ENCODE data around the gene TENT4A. TPM values are rescaled to one million over a fixed set of nuclear protein-coding genes. Genes with fewer than 3 reads are reported as not detected.

TENT4A gene
- total and polyA plus RNA-seq, 10 donors, result 7.1 to 44.8 (median 33.0) TPM

DNA sequence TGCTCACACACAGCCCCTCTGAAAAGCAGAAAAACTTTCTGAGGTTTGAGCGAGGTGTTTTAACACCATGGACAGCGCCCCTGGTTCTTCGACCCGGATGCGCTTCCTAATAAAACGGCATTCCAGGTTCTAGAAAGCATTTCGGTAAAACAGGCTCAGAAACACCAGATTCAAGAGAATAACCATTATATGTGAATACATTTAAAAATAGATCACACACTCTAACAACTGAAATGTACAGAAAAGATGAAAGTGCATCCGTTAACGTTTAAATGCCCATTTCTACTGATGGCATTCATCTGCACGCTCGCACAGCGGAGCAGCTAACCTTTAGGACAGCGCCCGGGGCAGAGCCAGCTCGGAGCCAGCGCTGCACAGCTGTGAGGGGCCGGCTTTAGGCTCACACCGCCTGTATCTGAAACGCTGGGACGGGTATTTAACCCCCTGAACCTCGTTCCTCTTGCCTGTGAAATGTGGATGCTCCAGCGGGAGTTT, 26.3 kb upstream of the TENT4A start:
- peaks cover 0 to 7% (median 0%) of the 10 kb centered on the region in 6 donors for H3K4me1 ChIP-seq
- H3K9me3 ChIP-seq, result no peaks in the 10 kb centered on the region
- H3K27ac ChIP-seq, result no peak overlapping the region
- TF ChIP-seq CTCF (IDR thresholded peaks at IDR 0.05 in 8 of 11, conservative IDR thresholded peaks at IDR 0.05 in 3 of 11) (no peak), POLR2AphosphoS5 (IDR thresholded peaks at IDR 0.05) (no peak)
- H3K4me3 ChIP-seq, result peak overlapping the region in 4 of 8 donors; percentile 1 to 51 (median 16)
- no peak for DNase-seq
- H3K27me3 ChIP-seq (replicated peaks in 1 of 7), result peaks cover 0 to 62% (median 0%) of the 10 kb centered on the region in 7 donors
- no peaks in the 10 kb centered on the region for H3K36me3 ChIP-seq
- intact Hi-C loops (cut with DNase I; ENCODE audit: low total_unique reads), result no loop called here
- WGBS, 5 donors, result 2 to 8% (median 4%) methylated on average over 22 of the region's 22 CpGs

DNA sequence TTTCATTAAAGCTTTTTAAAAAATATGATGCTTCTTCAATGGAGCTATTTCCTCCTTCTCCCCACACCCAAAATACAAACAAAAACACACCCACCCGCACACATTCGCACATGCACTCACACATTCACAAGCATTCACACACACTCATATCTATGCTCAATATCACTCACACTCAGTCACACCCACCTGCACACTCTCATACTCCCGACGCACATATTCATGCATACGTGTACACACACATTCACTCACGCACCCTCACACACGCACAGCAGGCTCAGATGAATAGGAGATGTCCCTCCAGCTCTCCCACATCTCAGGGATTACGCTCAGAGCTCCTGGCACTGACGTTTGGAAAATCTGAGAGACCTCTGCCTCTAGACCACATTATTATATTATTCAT, 25.7 kb upstream of the TENT4A start:
- peaks cover 0 to 7% (median 0%) of the 10 kb centered on the region in 6 donors for H3K4me1 ChIP-seq
- no peak overlapping the region for H3K27ac ChIP-seq
- TF ChIP-seq POLR2AphosphoS5 (IDR thresholded peaks at IDR 0.05) (no peak), POLR2A (IDR thresholded peaks at IDR 0.05) (no peak), CTCF (IDR thresholded peaks at IDR 0.05 in 8 of 11, conservative IDR thresholded peaks at IDR 0.05 in 3 of 11) (no peak)
- H3K4me3 ChIP-seq, result no peak overlapping the region
- DNase-seq, result no peak
- WGBS, 5 donors, result 76 to 88% (median 85%) methylated on average over 9 of the region's 9 CpGs
- no peaks in the 10 kb centered on the region for H3K36me3 ChIP-seq
- H3K9me3 ChIP-seq, result no peaks in the 10 kb centered on the region
- H3K27me3 ChIP-seq (replicated peaks in 1 of 7), result peaks cover 0 to 57% (median 0%) of the 10 kb centered on the region in 7 donors
- intact Hi-C loops (cut with DNase I; ENCODE audit: low total_unique reads), result no loop called here

DNA sequence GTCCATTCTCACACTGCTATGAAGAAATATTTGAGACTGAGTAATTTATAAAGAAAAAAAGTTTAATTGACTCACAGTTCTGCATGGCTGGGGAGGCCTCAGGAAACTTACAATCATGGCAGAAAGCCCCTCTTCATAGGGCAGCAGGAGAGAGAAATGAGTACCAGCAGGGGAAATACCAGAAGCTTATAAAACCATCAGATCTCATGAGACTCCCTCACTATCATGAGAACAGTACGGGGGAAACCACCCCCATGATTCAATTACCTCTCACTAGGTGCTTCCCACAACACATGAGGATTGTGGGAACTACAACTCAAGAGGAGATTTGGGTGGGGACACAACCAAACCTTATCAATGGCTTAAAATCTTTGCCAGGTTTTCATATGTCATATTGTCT, 20.3 kb upstream of the TENT4A start:
- intact Hi-C loops (cut with DNase I; ENCODE audit: low total_unique reads), result no loop called here

GRCh38 chr5:6698696-6699095, 14.5 kb upstream of the TENT4A start:
- Histone ChIP-seq H3K27me3 (replicated peaks in 1 of 7) (peaks cover 0 to 33% (median 0%) of the 10 kb centered on the region in 7 donors), H3K4me1 (peaks cover 0 to 1% (median 0%) of the 10 kb centered on the region in 6 donors), H3K4me3 (no peak overlapping the region), H3K36me3 (no peaks in the 10 kb centered on the region), H3K27ac (no peak overlapping the region), H3K9me3 (peaks cover 0 to 8% (median 2%) of the 10 kb centered on the region in 8 donors)
- 64 to 86% (median 77%) methylated on average over 1 of the region's 1 CpG for WGBS, 5 donors
- no peak for DNase-seq
- TF ChIP-seq CTCF (IDR thresholded peaks at IDR 0.05 in 8 of 11, conservative IDR thresholded peaks at IDR 0.05 in 3 of 11), result no peak
- TF ChIP-seq POLR2AphosphoS5 (IDR thresholded peaks at IDR 0.05), result no peak
- no peak for TF ChIP-seq POLR2A (IDR thresholded peaks at IDR 0.05)
- intact Hi-C loops (cut with DNase I; ENCODE audit: low total_unique reads), result no loop called here

More for the DNA sequence above, 20.3 kb upstream of the TENT4A start:
- 24 to 68% (median 64%) methylated on average over 1 of the region's 1 CpG for WGBS, 5 donors
- peaks cover 0 to 24% (median 0%) of the 10 kb centered on the region in 7 donors for H3K27me3 ChIP-seq (replicated peaks in 1 of 7)
- DNase-seq, result no peak
- H3K36me3 ChIP-seq, result no peaks in the 10 kb centered on the region
- H3K4me3 ChIP-seq, result no peak overlapping the region
- peaks cover 0 to 8% (median 2%) of the 10 kb centered on the region in 8 donors for H3K9me3 ChIP-seq
- no peak overlapping the region for H3K27ac ChIP-seq
- no peak for TF ChIP-seq CTCF (IDR thresholded peaks at IDR 0.05 in 8 of 11, conservative IDR thresholded peaks at IDR 0.05 in 3 of 11)
- TF ChIP-seq POLR2A (IDR thresholded peaks at IDR 0.05), result no peak
- TF ChIP-seq POLR2AphosphoS5 (IDR thresholded peaks at IDR 0.05), result no peak
- no peaks in the 10 kb centered on the region for H3K4me1 ChIP-seq
